ENCODE results near the gene CASK.

GRCh38 chrX:41686788-41687187 is 236.6 kb downstream of the CASK start:
- TF ChIP-seq CTCF (IDR thresholded peaks at IDR 0.05 in 8 of 11, conservative IDR thresholded peaks at IDR 0.05 in 3 of 11): no peak
- no peak for TF ChIP-seq POLR2AphosphoS5 (IDR thresholded peaks at IDR 0.05)
- no peak for TF ChIP-seq POLR2A (IDR thresholded peaks at IDR 0.05)
